Colon (tissue), 2 donors: ENCODE measurements around the gene MYO1B.

Experiments
- FAIRE-seq: peaks from 2 replicates; lab custom pipeline; 2012; peaks lifted over from hg19 to GRCh38; lab: Jason Lieb, UNC
- donor health status: control.
- donor health status: control.

The MYO1B gene

DNA sequence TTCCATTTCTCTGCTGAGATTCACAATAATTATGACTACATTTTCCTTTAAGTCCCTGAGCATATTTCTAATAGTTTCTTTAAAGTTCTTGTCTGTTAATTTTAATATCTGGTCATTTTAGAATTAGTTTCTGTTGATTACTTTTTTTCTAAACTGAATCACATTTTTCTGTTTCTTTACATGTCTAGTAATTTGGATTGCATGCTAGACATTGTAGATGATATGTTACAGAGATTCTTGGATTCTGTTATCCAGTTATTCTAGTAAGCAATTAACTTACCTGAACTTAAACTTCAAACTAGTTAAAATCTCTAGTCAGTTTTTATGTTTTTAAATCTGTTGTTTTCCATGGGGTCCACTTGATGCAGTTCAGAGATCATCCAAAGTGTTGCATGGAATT lies 214.0 kb downstream of the MYO1B start:
- no peak for FAIRE-seq

DNA sequence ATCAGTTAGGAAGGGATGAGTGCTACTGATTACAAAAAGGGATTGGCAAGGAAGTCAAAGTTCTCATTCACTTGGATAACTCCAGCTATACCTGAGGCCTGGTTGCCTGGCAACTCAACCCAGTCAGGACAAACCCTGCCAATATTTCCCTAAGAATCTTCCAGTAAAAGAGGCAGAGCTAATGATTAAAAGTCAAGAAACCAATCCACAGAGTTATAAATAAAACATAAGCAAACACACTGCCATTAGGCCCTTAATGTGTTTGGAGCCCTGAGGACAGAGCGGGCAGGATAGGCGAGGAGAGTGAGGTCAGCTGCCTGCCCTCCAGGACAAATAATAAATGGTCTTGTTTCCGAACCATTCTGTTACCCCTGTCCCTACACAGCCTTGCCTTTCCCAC lies 217.2 kb downstream of the MYO1B start:
- no peak for FAIRE-seq

DNA sequence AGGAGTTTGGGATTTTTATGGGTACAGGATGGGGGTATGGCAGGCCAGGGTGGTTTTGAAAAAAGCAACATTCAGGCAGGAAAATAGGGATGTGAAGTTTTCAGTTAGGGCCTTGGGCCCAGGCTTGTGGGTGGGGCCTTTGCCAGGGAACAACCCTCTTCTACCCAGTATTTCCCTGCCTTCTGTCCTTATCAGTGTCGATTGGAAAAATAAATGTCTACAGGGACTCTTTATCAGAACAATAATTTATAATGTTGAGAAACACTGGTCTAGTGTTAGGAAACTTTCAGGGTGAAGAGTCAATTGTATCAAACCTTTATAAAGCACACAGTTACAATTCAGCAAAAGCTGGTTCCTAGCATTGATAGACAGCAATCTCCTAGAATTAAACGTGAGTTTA lies 218.6 kb downstream of the MYO1B start:
- no peak for FAIRE-seq

DNA sequence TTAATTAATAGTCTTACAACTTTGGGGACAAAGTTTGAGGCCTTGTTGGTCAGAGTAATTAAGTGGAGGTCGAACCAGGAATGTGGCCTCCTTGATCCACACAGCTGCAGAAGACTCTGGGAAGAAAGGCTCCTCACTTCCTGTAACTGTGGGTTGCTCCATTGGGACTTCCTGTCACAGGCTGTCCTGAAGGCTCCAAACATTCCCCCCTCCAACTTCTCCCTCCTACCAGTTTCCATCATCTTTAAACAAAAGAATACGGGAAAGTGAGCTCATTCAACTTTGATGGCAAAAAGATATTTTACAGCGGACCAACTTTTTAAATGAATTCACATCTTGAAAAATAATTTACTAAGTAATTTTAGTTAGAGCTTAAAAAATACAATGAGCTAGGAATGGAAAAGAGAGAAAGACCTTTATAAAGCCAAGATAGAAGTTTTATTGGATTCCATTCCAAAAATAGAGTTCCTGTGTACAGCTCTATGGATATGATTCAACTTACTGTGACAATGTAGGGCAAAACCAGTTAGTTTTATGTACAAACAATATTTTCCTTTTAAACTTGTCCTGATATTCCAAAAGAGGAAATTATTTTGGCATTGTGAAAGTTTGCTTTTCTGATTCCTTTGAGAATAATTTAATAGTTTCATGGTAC lies 220.7 kb downstream of the MYO1B start:
- no peak for FAIRE-seq

DNA sequence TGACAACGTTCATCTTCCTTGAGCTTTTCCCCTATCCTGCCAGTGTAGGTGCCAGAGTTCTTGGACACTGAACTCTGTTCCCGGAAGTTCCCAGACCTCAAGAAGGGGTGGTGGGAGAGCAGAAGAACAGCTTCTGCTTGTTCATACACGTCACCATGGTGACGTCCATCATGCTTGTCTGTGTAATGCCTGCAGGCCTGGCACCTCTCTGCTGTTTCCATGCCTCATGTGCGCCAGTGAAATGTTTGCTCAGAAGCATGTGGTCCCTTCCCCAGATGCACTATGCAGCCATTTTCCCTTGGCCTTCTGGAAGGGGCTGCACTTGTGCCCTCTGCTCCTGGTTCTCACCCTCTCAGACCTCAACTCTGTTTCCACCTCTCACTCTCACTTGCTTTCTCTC lies 221.9 kb downstream of the MYO1B start:
- no peak for FAIRE-seq

DNA sequence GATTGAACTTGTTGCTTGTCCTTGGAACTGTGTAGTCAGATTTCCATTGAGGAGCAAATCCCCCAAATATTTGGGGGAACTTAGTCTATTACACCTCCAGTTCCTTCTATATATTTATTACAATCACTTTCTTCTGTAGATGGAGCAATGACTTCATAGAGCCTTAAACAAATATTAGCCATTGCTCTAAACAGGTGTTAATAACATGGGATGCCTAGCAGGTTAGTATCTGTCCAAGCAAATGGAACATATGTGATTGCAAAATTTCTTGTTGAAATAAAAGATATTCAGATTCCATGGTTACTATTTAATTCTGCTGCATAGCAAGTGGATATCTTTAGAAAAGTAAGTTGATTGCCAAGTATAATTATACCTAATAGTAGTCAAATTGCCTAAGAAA lies 225.1 kb downstream of the MYO1B start:
- no peak for FAIRE-seq

DNA sequence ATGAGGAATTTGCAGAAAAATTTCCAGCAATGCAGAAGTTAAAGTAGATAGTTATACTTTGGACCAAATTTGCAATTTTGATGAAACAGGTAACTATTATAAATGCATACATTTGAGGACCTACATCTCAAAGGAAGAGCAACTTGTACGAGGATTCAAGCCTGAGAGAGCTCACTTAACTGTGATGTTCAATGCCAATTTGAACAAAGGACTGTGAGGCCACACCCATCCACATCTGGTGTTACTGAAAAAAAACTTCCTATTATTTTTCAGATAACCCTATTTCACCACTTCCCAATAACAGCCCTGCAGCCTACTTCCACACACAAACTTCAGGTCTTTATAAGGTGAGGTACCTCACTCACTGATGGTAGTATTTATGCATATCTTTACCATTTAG lies 229.3 kb downstream of the MYO1B start:
- no peak for FAIRE-seq
